ENCODE measurements around the gene TAOK1.

DNA sequence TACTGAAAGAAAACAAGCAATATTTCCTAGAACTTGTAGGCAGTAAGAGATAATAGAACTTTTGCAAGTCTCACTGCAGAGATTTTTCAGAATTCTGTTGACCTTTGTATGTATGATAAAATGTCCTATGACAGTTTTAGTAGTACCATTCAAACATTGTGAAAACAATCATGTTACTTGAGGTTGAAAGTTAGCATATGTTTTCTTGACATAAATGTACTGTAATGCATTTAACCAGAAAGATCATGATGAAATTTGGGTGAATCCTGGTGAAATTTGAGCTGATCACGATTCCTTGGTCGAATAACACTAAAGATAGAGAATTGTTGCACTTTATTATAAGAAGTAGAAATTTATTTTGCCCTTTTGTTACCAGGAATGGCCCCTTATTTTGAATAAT lies 85.7 kb downstream of the TAOK1 start:
- TF ChIP-seq CTCF (IDR thresholded peaks at IDR 0.05) (no peak), EZH2 (IDR thresholded peaks at IDR 0.05; ENCODE audit: borderline replicate concordance, insufficient read depth, low read depth, low read length, poor library complexity, severe bottlenecking) (no peak)

Measured in B cell (primary cell).